ENCODE results near the gene MYL12B. TPM values are rescaled to one million over a fixed set of nuclear protein-coding genes. Genes with fewer than 3 reads are reported as not detected.
A peak's percentile ranks its signal among the peaks of the same experiment; 100 is the strongest.

MYL12B gene
- total RNA-seq (2021; ENCODE audit: unreplicated experiment) (420 TPM), Bru-seq, nascent RNA (percentile 99 among the genes with signal in this experiment), BruChase-seq, experiment 1, labeled RNA remaining after a 2-hour chase (percentile 95 among the genes with signal in this experiment), BruChase-seq, experiment 2, labeled RNA remaining after a 6-hour chase (percentile 97 among the genes with signal in this experiment)
- 368 TPM for polyA plus RNA-seq (2012; ENCODE audit: insufficient read length)
- long read RNA-seq, transcript MYL12B-201 (4 exons, 1,210 nt): major isoform, 376 of 570 reads
- long read RNA-seq, transcript MYL12B-202 (4 exons, 1,025 nt): minor isoform, 11 of 570 reads
- long read RNA-seq, partial matches to known transcripts: 178 of 570 reads
- long read RNA-seq, other reads (novel, unspliced or antisense): 3 of 570 reads

DNA sequence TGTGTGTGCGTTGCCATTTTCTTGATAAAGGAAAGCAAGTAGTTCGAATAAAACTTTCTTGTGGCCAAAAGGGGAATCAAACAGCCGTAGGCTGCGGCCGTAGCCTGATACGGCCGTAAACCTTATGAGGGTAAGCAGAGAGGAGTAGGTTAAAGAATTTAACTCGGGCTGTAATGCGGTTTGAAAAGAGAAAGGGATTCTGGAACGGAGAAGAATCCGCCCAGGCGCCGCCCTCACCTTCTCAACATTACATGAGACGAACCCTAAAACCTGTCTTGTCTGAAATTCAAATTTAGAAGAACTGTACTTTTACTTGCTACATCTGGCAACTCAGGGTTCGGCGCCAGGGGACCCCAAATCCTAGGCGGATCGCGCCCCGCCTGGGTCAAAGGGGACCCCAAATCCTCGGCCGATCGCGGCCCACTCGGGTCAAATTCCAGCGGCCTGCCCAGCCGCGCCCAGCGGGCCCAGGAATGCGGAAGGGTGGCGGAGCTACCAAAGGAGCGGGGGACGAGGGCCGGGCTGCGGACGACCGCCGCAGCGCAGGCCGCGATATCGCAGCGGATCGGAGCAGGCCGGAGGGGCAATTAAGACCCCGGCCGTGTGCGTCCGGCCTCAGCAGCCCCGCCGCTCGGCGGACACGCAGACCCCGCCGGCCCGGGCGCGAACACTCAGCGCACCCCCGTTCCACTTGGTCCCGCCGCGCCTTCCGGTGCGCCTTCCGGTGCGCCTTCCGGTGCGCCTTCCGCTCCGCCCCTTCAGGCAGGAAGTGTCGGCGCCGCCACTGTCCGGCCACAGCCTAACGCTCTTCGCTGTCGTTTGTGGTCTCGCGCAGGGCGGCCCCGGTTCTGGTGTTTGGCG lies at the start of gene MYL12B:
Gene MYL12B, plus strand, starts transcription at position 761 of the 861 bp plus-strand sequence. CDS start 10,766 bp downstream, outside the sequence.
- peak; percentile 88 for ATAC-seq
- ChIA-PET CTCF (no interaction called here), POLR2A (interaction anchor here (0.7 kb wide), 1 partner anchor 401 kb away, joined by 4 read pairs; no protein-coding TSS in a partner anchor)
- Histone ChIP-seq H3K27me3 (ENCODE audit: control insufficient read depth, insufficient read depth, low read length) (no peaks in the 10 kb centered on the region), H3K27ac (ENCODE audit: low read length) (peak within 1 kb of the TSS; percentile 100), H3K36me3 (ENCODE audit: control insufficient read depth, insufficient read depth, low read length) (peaks cover 20% of the 10 kb centered on the region), H3K4me1 (ENCODE audit: control insufficient read depth, insufficient read depth, low read length) (peaks cover 45% of the 10 kb centered on the region), H3K9me3 (ENCODE audit: control insufficient read depth, insufficient read depth, low read depth, low read length) (no peaks in the 10 kb centered on the region), H3K4me3 (ENCODE audit: low read depth in 2 of 2, low read length in 2 of 2) (peak within 1 kb of the TSS; percentile 90 to 97)
- no peak for DNase-seq (ENCODE audit: low read depth, low spot score)
- TSS peak; percentile 96 for BruUV-seq (replicated peaks)
- in situ Hi-C loops (cut with HindIII; ENCODE audit: low pct_unique_long_range_greater_than_20kb, low sequenced_read_pairs): no loop called here
- intact Hi-C loops (cut with micrococcal nuclease; ENCODE audit: unreplicated experiment): loop anchor here (5.0 kb wide), 1 partner anchor 331 kb away; no protein-coding TSS in a partner anchor
- TF ChIP-seq REST (IDR thresholded peaks at IDR 0.05; ENCODE audit: insufficient read depth in 1 of 2, low read depth in 2 of 2, low read length in 1 of 2) (no peak), TCF7L2 (IDR thresholded peaks at IDR 0.05; ENCODE audit: low read depth, low read length) (peak; percentile 47), POLR2AphosphoS5 (IDR thresholded peaks at IDR 0.05; ENCODE audit: low read depth, low read length) (peak; percentile 89), CTCF (IDR thresholded peaks at IDR 0.05) (no peak), SIN3A (IDR thresholded peaks at IDR 0.05; ENCODE audit: borderline replicate concordance, insufficient read depth, low read depth, low read length) (peak; percentile 76; the same call in 1 of the 2 replicates)

DNA sequence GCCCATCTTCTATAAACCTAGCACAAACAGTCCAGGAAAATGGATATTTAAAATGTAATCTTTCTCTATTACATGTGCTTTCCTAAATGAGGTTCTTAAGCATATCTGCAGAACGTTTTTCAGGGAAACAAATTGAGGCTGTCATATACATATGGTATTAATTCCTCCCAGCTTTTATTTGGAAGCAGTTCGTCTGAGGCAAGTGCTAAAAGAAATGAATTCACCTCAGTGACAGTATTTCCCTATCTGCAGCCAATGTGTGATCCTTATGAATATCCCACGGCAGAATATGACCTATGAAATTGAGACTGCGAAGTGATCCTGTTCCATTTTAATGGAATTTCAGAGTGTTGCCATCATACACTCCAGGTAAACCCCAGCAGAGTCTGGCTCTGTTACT lies 49.3 kb upstream of the MYL12B start:
- POLR2A ChIA-PET: interaction anchor here (0.6 kb wide), 1 partner anchor 18 kb away, joined by 3 read pairs; no protein-coding TSS in a partner anchor
- no peak for TF ChIP-seq TCF7L2 (IDR thresholded peaks at IDR 0.05; ENCODE audit: low read depth, low read length)
- no peak for TF ChIP-seq POLR2AphosphoS5 (IDR thresholded peaks at IDR 0.05; ENCODE audit: low read depth, low read length)
- TF ChIP-seq CTCF (IDR thresholded peaks at IDR 0.05): no peak
- no peak for TF ChIP-seq SIN3A (IDR thresholded peaks at IDR 0.05; ENCODE audit: borderline replicate concordance, insufficient read depth, low read depth, low read length)
- TF ChIP-seq REST (IDR thresholded peaks at IDR 0.05; ENCODE audit: insufficient read depth in 1 of 2, low read depth in 2 of 2, low read length in 1 of 2): no peak
- in situ Hi-C loops (cut with HindIII; ENCODE audit: low pct_unique_long_range_greater_than_20kb, low sequenced_read_pairs): no loop called here

More for the DNA sequence above, 49.3 kb upstream of the MYL12B start:
- no peak for DNase-seq (ENCODE audit: low read depth, low spot score)
- no peak overlapping the region for H3K4me3 ChIP-seq (ENCODE audit: low read depth in 2 of 2, low read length in 2 of 2)
- H3K4me1 ChIP-seq (ENCODE audit: control insufficient read depth, insufficient read depth, low read length): peaks cover 10% of the 10 kb centered on the region
- intact Hi-C loops (cut with micrococcal nuclease; ENCODE audit: unreplicated experiment): loop anchor here (10.0 kb wide), 1 partner anchor 168 kb away; no protein-coding TSS in a partner anchor
- no peaks in the 10 kb centered on the region for H3K27me3 ChIP-seq (ENCODE audit: control insufficient read depth, insufficient read depth, low read length)
- H3K36me3 ChIP-seq (ENCODE audit: control insufficient read depth, insufficient read depth, low read length): no peaks in the 10 kb centered on the region
- H3K9me3 ChIP-seq (ENCODE audit: control insufficient read depth, insufficient read depth, low read depth, low read length): no peaks in the 10 kb centered on the region
- H3K27ac ChIP-seq (ENCODE audit: low read length): no peak overlapping the region
- ATAC-seq: no peak
- CTCF ChIA-PET: no interaction called here
- no TSS peak for BruUV-seq (replicated peaks)

Measured in Panc1 (cell line).